IMR-90 (cell line): ENCODE measurements around the gene EXOG. TPM values are rescaled to one million over a fixed set of nuclear protein-coding genes. Genes with fewer than 3 reads are reported as not detected.

Experiments
- ATAC-seq: fragments of 200-7000 bp; cut with Tn5 transposase; 2 replicates; pipeline ENCODE4 v1.9.1; 2020; ENCODE audit warnings: low read depth, mild to moderate bottlenecking, moderate library complexity
- BruUV-seq: library from RNA; stranded (reverse); fragments of 400-500 nt; replicated peaks from 2 replicates; lab custom pipeline; 2021; lab: Mats Ljungman, UMichigan
- CTCF ChIA-PET: fragments of 300-600 bp; formaldehyde crosslinking; extraction: SDS; loops from one replicate; lab custom pipeline; 2021; ENCODE audit warnings: antibody characterized with exemption; lab: Yijun Ruan, JAX
- POLR2A ChIA-PET: fragments of 300-600 bp; sonication (Branson Sonifier 250); formaldehyde crosslinking; loops from one replicate; lab custom pipeline; 2022; ENCODE audit warnings: antibody characterized with exemption; ENCODE audit not compliant: unreplicated experiment; lab: Charles Lee
- DNase-seq: peaks from one replicate; pipeline ENCODE4 v3.0.0; 2013
- H2AFZ ChIP-seq: replicated peaks from 2 replicates; pipeline ENCODE3; 2013; ENCODE audit warnings: low read length, mild to moderate bottlenecking; ENCODE audit not compliant: poor library complexity
- H2AK5ac ChIP-seq: 2 replicates; pipeline ENCODE4 v1.6.1; 2013; ENCODE audit warnings: low read depth, low read length, inconsistent platforms
- H2AK9ac ChIP-seq: replicated peaks from 2 replicates; pipeline ENCODE3; 2013; ENCODE audit warnings: mild to moderate bottlenecking, low read depth, low read length, moderate library complexity; ENCODE audit not compliant: poor library complexity
- H2BK120ac ChIP-seq: 2 replicates; pipeline ENCODE4 v1.6.1; 2013; ENCODE audit warnings: low read depth, low read length, inconsistent platforms
- H2BK15ac ChIP-seq: 3 replicates; pipeline ENCODE4 v1.6.1; 2013; ENCODE audit warnings: low read depth, low read length, inconsistent platforms
- H2BK20ac ChIP-seq: 2 replicates; pipeline ENCODE4 v1.6.1; 2013; ENCODE audit warnings: low read depth, mild to moderate bottlenecking, inconsistent platforms, low read length, moderate library complexity
- H2BK5ac ChIP-seq: 2 replicates; pipeline ENCODE4 v1.6.1; 2013; ENCODE audit warnings: mild to moderate bottlenecking, low read depth, low read length, inconsistent platforms; ENCODE audit not compliant: poor library complexity, severe bottlenecking
- H3K14ac ChIP-seq: replicated peaks from 2 replicates; pipeline ENCODE4 v1.6.1; 2013; ENCODE audit warnings: low read depth, low read length, inconsistent platforms
- H3K18ac ChIP-seq: 2 replicates; pipeline ENCODE4 v1.6.1; 2013; ENCODE audit warnings: low read depth, low read length, control low read depth
- H3K23ac ChIP-seq: 2 replicates; pipeline ENCODE4 v1.6.1; 2013; ENCODE audit warnings: low read depth, low read length, inconsistent platforms
- H3K27ac ChIP-seq: 2 replicates; pipeline ENCODE4 v1.5.1; 2013; ENCODE audit warnings: mild to moderate bottlenecking, control low read depth, low read length; ENCODE audit not compliant: insufficient read depth
- H3K27me3 ChIP-seq: 2 replicates; pipeline ENCODE4 v1.6.1; 2013; ENCODE audit warnings: low read length; ENCODE audit not compliant: control insufficient read depth, insufficient read depth
- H3K36me3 ChIP-seq: 2 replicates; pipeline ENCODE4 v1.6.1; 2013; ENCODE audit warnings: low read length, mixed read lengths; ENCODE audit not compliant: control insufficient read depth, insufficient read depth
- H3K4ac ChIP-seq: 2 replicates; pipeline ENCODE4 v1.6.1; 2013; ENCODE audit warnings: low read depth, low read length, inconsistent platforms
- H3K4me1 ChIP-seq: 2 replicates; pipeline ENCODE4 v1.6.1; 2013; ENCODE audit warnings: low read length, mixed read lengths; ENCODE audit not compliant: control insufficient read depth, insufficient read depth
- H3K4me2 ChIP-seq: 2 replicates; pipeline ENCODE4 v1.6.1; 2013; ENCODE audit warnings: low read depth, mild to moderate bottlenecking, control low read depth, low read length, moderate library complexity
- H3K4me3 ChIP-seq: 2 replicates; pipeline ENCODE4 v1.5.1; 2013; ENCODE audit warnings: low read depth, mild to moderate bottlenecking, control low read depth, low read length, moderate library complexity; ENCODE audit not compliant: insufficient read depth
- H3K56ac ChIP-seq: 2 replicates; pipeline ENCODE4 v1.6.1; 2013; ENCODE audit warnings: low read length, inconsistent platforms; ENCODE audit not compliant: insufficient read depth; ENCODE audit errors: extremely low read depth
- H3K79me1 ChIP-seq, 2 experiments: 2 replicates each; pipeline ENCODE4 v1.6.1; 2013; ENCODE audit warnings: low read length in 2 of 2, inconsistent platforms in 1 of 2, low read depth in 1 of 2
- H3K9ac ChIP-seq: 2 replicates; pipeline ENCODE4 v1.6.1; 2013; ENCODE audit warnings: low read depth, low read length, control low read depth
- H3K9me1 ChIP-seq: 2 replicates; pipeline ENCODE4 v1.6.1; 2013; ENCODE audit warnings: low read length, inconsistent platforms; ENCODE audit not compliant: insufficient read depth
- H3K9me3 ChIP-seq: 2 replicates; pipeline ENCODE4 v1.6.1; 2013; ENCODE audit warnings: low read length; ENCODE audit not compliant: control insufficient read depth, insufficient read depth
- H4K20me1 ChIP-seq: 2 replicates; pipeline ENCODE4 v1.6.1; 2013; ENCODE audit warnings: low read length, inconsistent platforms; ENCODE audit not compliant: insufficient read depth
- H4K5ac ChIP-seq: 2 replicates; pipeline ENCODE4 v1.6.1; 2013; ENCODE audit warnings: mild to moderate bottlenecking, low read depth, low read length, control low read depth
- H4K8ac ChIP-seq, 2 experiments: 2 replicates each; pipeline ENCODE4 v1.6.1; 2013; ENCODE audit warnings: low read depth in 2 of 2, low read length in 2 of 2, control low read depth in 1 of 2, inconsistent platforms in 1 of 2
- H4K91ac ChIP-seq: 2 replicates; pipeline ENCODE4 v1.6.1; 2013; ENCODE audit warnings: low read depth, low read length, inconsistent platforms; ENCODE audit not compliant: insufficient read depth
- FOS ChIP-seq: fragments of 150-350 bp; IDR thresholded peaks from 2 replicates; pipeline ENCODE4 v1.6.1; 2016; ENCODE audit warnings: low read depth, low read length
- WGBS, 2 experiments: methylation state at CpG; one replicate each; pipeline versions ENCODE4 v1.1.5 to v1.1.7; 2013; ENCODE audit warnings: missing lambda C conversion rate in 2 of 2; ENCODE audit not compliant: insufficient read length in 1 of 2; ENCODE audit errors: extremely low coverage in 2 of 2; 5-methylcytosine and 5-hydroxymethylcytosine counted together
- dilution Hi-C: fragments of 300-500 bp; cut with HindIII; formaldehyde crosslinking; loops from one replicate; pipeline ENCODE4 v1.14.3; 2018; ENCODE audit warnings: low sequenced_read_pairs; ENCODE audit not compliant: unreplicated experiment
- in situ Hi-C: fragments of 300-500 bp; cut with MboI; formaldehyde crosslinking; loops from 3 replicates; pipeline ENCODE4 v1.14.3; 2019; ENCODE audit warnings: low sequenced_read_pairs, inconsistent platforms, mixed read lengths
- intact Hi-C: fragments of 100-400 bp; cut with micrococcal nuclease; formaldehyde crosslinking; loops from 2 replicates; pipeline ENCODE4 v1.10.0; 2022
- polyA plus RNA-seq, 3 experiments: library from polyadenylated mRNA; depleted of rRNA; stranded (reverse); fragments of >200 nt; gene quantifications; 2 replicates each; pipeline ENCODE4 v1.2.3, GENCODE V29; 2012; ENCODE audit warnings: low replicate concordance in 1 of 3
- total RNA-seq: library from RNA; depleted of rRNA; stranded (reverse); fragments of >200 nt; gene quantifications from 2 replicates; pipeline ENCODE4 v1.2.3, GENCODE V29; 2012
- TF ChIP-seq, protein P1 (sequence below): fragments of 150-350 bp; IDR thresholded peaks from 2 replicates; pipeline ENCODE4 v1.6.1; 2017; ENCODE audit warnings: mild to moderate bottlenecking, antibody characterized with exemption, low read length, low read depth
- TF ChIP-seq, protein P2 (sequence below): conservative IDR thresholded peaks from 2 replicates; pipeline ENCODE4 v1.5.1; 2012; ENCODE audit warnings: mild to moderate bottlenecking, low read depth, low read length, improper control_type of control experiment

EXOG gene
- total and polyA plus RNA-seq, 2 of the 4 experiments (the other 2 are of a cell fraction) = 10.2 to 15.0 TPM

DNA sequence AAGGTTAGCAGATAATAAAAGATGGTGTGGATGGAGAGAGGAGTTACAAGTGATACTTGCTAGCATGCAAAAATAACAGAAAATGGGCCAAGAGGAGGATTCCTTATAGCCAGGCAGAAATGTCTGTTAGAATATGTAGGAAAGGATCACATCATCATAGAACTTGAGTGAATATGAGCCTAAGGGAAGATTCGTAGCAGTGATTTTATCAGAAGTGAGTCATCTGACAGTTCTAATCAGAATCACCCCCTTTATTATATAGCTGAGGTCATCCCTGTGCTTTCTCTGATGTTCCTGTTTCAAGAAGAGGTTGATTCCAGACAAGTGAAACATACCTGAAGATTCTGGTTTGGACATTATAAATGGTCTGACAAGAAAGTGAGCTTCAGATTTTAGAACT, 22.9 kb downstream of the EXOG start:
- Histone ChIP-seq H4K20me1 (no peaks in the 10 kb centered on the region), H3K23ac (no peak overlapping the region), H2BK20ac (no peak overlapping the region), H4K5ac (no peak overlapping the region), H2AK9ac (no peak overlapping the region), H3K4ac (no peak overlapping the region), H3K9me1 (no peaks in the 10 kb centered on the region; the same call in 1 of the 2 replicates), H2BK15ac (no peak overlapping the region), H4K8ac (no peak overlapping the region), H3K9me3 (no peaks in the 10 kb centered on the region), H2BK5ac (no peak overlapping the region), H3K36me3 (peaks cover 9% of the 10 kb centered on the region; the same call in 1 of the 2 replicates), H3K79me1 (peaks cover 0 to 3% of the 10 kb centered on the region in 2 experiments; a peak in 2 of 4 replicates), H2AFZ (no peak overlapping the region), H3K14ac (no peak overlapping the region), H4K91ac (no peak overlapping the region), H3K4me1 (peaks cover 3% of the 10 kb centered on the region), H3K27me3 (no peaks in the 10 kb centered on the region), H3K27ac (no peak overlapping the region), H3K4me3 (no peak overlapping the region), H3K18ac (no peak overlapping the region), H2BK120ac (no peak overlapping the region), H3K9ac (no peak overlapping the region), H2AK5ac (no peak overlapping the region), H3K4me2 (no peak overlapping the region), H3K56ac (no peak overlapping the region)
- ChIA-PET POLR2A (no interaction called here), CTCF (interaction anchor here (1.7 to 5.1 kb wide), 5 partner anchors 9 to 481 kb away, joined by 4 to 32 read pairs (median 11); partner anchors contain the start of gene EXOG)
- no CpG with 5 or more reads among the region's 1 CpG for WGBS, 2 experiments
- DNase-seq (peak; percentile 77), ATAC-seq (peak; percentile 67)
- in situ Hi-C loops (no loop called here), dilution Hi-C loops (no loop called here), intact Hi-C loops (loop anchor here (1.0 kb wide), 1 partner anchor 135 kb away; no protein-coding TSS in a partner anchor)
- TF ChIP-seq FOS = peak; percentile 59
- TF ChIP-seq, protein P1, sequence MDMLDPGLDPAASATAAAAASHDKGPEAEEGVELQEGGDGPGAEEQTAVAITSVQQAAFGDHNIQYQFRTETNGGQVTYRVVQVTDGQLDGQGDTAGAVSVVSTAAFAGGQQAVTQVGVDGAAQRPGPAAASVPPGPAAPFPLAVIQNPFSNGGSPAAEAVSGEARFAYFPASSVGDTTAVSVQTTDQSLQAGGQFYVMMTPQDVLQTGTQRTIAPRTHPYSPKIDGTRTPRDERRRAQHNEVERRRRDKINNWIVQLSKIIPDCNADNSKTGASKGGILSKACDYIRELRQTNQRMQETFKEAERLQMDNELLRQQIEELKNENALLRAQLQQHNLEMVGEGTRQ = no peak
- TF ChIP-seq, protein P2, sequence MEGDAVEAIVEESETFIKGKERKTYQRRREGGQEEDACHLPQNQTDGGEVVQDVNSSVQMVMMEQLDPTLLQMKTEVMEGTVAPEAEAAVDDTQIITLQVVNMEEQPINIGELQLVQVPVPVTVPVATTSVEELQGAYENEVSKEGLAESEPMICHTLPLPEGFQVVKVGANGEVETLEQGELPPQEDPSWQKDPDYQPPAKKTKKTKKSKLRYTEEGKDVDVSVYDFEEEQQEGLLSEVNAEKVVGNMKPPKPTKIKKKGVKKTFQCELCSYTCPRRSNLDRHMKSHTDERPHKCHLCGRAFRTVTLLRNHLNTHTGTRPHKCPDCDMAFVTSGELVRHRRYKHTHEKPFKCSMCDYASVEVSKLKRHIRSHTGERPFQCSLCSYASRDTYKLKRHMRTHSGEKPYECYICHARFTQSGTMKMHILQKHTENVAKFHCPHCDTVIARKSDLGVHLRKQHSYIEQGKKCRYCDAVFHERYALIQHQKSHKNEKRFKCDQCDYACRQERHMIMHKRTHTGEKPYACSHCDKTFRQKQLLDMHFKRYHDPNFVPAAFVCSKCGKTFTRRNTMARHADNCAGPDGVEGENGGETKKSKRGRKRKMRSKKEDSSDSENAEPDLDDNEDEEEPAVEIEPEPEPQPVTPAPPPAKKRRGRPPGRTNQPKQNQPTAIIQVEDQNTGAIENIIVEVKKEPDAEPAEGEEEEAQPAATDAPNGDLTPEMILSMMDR = no peak
- no TSS peak for BruUV-seq
